ENCODE results near the gene DBN1.

DBN1 gene

DNA sequence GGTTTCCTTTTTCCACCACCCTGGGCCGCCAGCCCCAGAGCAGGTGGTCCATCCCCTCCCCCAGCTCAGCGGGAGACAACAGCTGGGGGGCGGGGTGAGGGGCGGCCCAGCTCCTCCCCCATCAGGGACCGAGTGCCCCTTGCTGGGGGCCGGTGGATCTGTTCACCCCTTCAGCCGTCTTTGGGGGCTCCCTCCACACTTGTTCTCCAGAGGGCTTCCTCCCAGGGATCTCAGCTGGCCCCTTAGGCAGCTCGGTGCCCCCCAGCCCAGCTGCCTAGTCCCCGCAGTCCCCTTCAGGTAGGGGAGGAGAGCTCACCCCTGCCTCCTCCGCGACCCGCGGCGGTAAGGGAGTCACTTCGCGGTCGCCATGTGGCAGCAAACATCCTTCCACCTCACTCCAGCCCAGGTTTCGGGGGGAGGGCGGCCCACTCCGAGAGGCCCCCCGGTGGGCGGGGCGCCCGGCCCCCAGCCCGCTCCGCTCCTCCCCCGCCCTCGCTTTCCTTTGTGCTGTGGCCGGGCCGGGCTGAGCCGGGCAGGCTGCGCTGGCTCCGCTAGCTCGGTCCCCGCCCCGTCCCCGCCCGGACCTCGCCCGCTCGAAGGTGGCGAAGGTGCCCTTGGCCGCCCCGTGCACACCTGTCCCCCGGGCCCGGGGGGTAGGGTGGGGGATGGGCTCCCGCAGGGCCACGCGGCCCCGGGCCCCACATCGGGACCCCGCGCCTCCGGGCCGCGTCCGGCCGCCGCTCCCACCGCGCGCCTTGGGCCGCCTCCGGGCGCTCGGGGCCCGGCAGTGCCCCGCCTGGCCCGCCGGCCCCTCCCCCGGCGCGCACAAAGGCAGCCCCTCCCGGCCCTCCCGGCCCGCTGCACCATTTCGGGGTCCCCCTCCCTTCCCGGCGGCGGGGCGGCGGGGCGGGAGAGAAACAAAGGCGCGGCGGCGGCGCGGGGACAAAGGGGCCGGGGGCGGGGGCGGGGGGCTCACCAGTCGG is 683 bp downstream of the DBN1 start:
- DNase-seq: no peak

DNA sequence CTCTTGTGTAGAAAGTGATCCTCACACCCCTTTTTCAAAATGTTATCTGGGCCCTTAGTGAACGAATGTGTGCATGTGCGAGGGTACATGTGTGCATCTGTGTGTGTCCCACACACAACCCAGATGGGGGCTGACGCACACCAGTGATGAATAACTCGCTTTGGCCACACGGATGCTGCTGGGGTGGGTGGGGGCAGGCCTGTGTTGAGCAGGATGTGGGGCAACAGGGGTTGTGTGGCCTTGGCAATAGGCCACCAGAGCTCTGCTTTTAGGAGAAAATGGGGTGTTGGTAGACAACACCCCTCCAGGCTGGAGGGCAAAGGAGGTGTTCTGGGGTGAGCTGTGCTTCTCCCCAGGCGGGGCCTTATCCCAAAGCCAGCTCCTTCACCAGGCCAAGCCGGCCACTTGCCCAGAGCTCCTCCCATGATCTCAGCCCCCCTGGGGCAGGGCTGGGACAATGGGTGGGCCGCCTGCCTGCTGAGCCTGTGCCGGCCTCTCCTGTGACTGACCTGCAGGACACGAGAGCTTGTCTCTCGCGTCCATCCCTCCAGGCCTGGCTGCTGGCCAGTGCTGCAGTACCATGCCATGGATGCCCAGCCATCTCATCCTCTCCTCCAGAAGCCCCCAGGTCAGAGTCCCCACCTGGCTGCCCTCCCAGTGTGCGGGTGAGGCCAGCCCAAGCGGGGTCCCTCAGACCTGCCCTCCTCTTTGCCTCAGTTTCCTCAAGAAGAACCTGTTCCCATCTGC is 1.7 kb downstream of the DBN1 start:
- DNase-seq: no peak

DNA sequence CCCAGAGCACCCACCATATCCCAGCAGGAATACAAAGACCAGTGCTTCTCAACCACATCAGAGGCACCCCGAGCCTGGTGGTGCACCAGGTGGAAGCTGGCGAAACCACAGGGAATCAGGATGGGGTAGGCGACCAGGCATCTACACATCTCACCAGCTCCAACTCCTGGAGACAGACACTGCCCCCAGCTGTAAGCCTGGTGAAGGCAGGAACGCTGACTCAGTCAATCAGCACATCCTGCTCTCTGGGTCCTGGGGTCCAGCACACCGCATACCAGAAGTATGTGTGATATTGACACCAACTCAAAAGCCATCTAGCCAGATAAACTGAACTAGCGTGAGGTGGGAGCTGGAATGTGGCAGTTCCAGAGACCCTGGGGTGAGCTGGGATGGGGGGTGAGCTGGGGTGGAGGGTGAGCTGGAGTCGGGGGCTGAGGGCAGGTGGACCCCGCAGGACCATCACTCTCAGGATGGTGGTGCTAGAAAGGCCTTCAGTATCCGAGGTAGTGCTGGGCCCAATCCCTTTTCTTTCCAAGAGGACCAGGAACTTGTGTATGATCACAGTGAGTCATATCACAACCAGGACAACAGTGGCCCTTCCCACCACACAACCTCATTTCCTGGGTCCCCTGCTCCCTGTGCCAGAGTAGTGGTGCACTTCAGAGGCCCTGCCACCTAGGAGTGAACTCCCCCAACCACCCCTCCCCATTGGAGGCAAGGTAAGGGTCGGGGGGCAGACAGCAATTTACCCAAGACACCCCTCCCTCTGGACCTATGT is 2.5 kb downstream of the DBN1 start:
- peak; percentile 64 for DNase-seq

DNA sequence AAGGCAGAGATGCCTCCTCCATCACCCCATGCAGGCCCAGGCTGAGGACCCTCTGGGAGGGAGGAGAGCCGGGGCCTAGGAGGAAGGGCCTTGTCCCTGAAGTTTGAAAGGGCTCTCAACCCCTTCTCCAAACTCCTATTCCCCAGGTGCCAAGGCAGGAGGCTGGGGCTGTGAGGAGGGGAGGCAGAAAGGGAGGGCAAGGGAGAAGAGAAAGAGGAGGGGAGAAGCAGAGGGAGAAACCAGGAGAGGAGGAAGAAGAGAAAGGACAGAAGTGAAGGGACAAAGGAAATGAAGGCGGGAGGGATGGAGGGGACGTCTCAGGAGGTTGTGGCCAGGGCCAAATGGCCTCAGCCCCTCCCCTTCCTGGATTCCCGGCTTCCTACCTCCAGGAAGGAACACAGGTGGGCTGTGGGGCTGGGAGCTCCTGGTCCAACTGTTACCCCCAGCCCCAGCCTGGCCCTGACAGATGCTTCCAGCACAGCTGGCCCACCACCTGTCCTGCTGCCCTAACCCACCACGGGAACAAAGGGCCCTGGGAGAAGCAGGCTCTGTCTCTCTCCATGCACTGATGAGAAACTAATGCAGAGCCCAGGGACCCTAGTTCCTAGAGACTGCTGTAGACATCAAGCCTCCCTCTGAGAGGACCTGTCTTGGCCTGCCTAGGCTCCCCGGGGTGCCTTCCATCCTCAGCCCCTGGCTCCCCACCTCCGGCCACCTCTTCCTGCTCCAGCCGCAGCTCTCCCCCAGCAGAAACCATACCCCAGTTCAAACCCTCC is 3.5 kb downstream of the DBN1 start:
- no peak for DNase-seq

DNA sequence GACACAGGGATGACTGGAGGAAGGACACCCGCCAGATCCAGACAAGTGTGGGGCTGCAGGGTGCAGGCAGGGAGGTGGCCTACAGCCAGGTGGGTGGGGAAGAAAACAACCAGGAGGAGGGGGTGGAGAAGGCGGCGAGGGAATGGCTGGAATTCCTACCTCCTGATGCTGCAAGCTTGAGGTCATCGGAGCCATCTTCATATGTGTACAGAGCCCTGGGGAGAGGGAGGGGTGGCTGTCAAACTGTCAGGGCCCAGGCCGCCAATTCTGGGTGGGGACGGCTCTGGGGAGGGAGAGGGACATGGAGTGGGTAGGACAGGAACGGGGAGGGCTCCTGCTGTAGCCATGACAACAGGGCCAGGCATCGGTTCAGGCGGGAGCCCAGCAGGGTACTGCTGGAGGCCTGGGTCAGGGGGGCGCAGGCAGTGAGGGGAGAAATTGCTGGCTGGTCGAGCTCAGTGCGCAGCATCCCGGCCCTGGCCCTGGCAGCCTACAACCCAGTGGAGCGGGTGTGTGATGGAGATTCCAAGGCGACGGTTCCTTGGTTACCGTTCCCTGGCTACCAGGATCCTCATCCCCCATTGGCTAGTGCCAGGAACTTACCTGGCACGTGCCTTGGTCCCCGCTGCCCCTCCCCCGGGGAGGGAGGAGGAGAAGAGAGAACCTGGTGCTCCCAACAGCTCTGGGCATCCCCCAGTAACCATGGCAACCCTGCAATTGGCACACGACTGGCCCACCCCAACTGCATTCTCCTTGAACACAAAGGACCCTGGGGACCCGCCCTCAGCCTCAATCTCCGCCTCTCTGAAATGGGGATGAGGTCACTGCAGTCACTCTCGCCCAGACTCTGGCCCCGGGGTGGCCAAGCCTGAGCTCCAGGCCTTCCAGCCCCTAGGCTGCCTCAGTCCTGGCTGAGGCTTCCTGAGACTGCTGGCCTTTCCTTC is 4.5 kb downstream of the DBN1 start:
- DNase-seq: peak; percentile 70

DNA sequence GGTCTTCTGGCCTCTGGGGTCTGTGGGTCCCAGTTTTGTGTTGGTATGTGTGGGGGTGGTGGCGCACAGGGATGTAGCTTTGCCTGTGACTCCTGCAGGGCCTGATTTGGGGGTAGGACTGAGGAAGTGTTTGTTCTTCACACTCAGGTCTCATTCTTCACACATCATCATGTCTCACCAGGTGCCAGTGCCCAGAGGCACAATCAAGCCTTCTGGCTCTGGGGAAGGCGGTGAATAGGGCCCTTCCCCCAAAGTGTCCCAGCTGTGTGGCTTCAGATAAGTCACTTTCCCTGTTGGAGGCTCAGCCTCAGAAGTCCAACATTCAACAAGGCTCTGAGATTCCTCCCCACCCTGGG is 5.1 kb downstream of the DBN1 start:
- DNase-seq: no peak

DNA sequence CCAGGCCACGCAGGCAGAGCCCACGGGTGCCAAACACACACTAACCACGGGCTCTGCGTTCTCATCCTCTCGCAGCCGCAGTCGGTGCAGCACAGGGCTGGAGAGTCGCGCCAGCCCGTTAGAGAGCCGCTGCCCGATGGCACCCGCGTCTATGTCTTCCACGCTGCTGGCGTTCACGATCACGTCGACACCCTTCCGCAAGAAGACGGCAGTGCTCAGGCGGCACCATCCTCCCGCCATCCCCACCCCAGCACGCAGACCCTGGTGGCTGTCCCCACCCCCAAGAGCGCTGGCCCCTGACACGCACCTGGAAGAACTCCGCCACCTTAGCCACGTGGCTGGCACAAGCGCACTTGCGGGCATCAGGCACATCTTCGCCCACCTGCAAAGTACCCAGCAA is 6.0 kb downstream of the DBN1 start:
- DNase-seq: no peak

DNA sequence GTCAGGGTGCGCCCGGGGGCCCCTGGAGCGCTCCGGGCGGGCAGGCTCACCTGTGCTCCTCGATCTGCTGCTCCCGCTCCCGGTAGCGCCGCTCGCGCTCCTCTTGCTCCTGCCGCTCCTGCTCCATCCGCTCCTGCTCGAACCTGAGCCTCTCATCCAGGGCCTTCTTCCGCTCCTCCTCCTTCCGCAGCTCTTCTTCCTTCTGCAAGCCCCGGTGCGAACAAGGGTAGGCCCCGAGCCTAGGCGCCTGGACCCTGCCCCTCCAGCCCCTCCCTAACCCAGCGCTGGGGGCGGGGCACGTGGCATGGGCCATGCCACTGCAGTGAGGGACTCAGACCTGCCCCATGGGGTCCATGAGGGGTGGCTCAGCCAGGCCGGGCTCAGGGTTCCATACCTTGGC is 6.6 kb downstream of the DBN1 start:
- no peak for DNase-seq

DNA sequence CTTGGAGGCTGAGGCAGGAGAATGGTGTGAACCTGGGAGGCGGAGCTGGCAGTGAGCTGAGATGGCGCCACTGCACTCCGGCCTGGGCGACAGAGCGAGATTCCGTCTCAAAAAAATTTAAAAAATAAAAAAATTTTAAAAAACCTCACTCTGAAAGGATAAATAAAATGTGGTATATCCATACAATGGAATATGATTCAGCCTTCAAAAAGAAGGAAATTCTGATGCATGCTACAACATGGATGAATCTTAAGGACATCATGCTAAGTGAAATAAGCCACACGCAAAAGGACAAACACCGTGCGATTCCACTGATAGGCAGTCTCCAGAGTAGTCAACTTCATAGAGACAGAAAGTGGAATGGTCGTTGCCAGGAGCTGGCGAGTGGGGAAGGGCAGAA is 8.4 kb downstream of the DBN1 start:
- DNase-seq: no peak

DNA sequence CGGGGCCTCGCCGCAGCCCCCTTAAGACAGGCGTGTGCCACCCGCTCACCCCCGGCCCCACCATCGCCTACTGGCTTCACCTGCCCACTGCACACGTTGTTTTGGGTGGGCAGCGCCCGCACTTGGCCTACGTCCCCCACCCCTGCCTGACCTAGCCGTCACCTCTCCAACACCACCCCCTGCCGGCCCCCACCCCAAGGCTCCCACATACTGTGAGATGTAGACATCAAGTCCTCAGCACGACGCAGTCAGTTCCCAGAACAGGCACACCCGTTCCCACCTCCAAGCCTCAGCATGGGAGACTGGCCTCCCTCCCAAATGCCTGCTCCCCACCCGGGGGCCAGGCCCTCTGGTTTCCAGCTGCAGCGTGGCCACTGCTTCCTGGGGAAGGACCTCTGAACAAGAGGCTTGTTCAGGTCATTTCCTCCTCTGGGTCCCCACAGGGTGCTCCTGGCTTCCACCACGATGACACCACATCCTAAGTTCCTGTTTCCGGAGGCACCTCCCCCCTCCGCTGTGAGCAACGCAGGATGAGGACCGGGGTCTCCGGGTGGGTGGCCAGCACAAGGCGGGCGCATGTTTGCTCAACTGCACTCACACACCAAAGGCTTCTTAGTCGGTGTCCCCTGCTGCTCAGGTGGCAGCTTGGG is 11.3 kb downstream of the DBN1 start:
- no peak for DNase-seq

DNA sequence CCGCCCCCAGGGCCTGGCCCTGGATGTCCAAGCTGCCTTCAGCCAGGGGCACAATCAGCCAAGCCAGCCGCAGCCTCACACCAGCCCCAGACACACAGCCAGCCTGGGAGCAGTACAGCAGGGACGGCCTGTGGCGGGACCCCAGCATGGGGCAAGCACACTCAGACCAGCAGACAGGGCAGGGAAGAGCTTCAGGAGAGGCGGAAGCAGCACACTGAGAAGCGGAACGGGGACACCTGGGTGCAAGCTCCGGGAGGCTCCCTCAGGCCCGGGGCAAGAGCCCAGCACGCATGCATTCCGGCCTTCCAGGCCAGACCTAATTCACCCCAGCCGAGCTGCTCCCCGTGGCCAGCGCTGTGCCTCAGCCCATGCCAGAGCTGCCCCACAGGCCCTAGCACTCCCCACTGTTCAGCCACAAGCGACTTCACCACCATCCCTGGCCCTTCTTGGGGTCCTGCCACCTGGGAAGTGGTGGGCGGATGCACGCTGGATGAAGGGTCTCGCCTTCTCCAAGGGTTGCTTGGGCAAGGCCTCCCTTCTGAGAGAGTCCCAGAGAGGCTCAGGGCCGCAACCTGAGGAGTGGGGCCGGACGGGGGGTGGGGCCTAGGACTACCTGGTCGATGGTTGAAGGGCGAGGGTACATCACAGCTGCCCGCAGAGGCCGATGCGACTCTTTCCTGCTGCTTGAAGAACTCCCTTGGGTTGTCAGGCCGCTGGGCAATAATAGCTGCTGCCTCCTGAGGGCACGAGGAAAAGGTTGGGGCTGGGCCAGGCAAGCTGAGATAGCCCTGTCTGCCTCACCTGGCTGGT is 13.4 kb downstream of the DBN1 start:
- no peak for DNase-seq

DNA sequence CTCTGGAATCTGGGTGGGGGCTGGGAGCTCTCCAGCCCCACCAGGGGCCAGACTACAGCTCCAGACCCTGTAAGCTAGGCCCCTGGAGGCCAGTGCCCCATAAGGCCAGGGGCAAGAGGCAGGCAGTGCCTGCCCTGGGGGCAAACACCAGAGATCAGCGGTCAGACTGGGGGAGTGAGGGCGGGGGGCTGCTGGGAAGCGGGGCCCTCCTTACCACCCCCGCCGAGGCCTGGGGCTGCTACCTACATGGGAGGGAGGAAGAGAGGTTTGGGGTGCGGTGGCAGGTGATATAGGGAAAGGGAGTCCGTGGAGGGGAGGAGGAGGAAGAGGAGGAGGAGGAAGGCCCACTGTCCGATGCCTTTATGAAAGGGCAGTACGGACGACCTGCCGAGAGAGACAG is 14.1 kb downstream of the DBN1 start:
- DNase-seq: no peak

DNA sequence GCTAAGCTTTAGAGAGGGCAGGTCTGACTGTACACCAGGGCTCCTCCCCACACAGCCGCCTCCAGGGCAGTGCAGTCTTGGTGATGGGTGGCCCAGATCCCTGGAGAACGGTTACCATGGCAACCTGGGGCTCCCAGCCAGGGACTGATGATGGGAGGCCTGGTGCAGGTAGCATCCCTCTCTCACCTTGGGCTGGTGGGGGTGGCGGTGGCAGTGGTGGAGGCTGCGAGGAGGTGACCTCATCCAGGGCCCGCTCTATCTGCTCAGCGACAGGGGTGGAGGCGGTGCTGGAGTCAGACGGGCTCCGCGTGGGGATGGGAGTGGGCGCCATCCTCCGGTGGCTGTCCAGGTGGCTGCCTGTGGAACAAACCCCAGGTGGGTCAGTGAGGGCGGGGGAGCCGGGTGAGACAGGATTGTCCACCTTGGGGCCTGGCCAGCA is 14.5 kb downstream of the DBN1 start:
- DNase-seq: no peak

DNA sequence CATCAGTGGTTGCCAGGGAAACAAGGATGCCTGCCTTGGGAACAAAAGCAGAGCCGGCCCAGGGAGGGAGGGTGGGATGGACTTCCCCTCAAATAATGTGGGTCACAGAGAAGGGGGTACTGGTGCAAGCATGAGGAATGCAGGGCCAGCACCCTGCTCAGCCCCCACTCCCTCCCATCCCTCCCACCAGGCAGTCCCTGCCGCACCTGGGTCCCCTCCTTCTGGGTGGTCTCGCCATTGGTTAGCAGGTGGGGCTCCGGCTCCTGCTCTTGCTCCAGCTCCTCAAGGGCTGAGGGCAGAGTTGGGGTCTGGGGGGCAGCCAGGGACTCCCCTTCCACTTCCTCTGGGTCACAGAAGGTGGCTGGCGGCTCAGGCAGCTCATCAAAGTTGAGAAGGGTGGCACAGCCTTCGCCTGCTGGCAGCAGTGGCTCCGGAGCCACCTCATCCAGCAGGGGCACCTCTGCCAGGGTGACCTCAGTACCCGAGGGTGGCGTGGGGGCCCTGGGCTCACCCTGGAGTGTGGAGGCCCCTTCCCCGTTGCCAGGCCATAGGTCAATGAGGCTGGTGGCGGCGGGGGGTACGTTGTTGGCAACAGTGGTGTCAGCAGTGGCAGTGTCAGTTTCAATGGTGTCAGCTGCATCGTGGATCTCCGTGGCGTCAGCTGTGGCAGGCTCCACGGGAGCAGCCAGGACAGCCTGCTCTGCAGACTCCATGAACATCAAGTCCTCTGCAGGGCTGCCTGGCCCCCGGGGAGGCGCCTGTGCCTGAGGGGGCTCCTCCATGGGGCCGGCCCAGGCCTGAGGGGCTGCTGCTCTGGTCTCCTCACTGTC is 15.4 kb downstream of the DBN1 start:
- no peak for DNase-seq

DNA sequence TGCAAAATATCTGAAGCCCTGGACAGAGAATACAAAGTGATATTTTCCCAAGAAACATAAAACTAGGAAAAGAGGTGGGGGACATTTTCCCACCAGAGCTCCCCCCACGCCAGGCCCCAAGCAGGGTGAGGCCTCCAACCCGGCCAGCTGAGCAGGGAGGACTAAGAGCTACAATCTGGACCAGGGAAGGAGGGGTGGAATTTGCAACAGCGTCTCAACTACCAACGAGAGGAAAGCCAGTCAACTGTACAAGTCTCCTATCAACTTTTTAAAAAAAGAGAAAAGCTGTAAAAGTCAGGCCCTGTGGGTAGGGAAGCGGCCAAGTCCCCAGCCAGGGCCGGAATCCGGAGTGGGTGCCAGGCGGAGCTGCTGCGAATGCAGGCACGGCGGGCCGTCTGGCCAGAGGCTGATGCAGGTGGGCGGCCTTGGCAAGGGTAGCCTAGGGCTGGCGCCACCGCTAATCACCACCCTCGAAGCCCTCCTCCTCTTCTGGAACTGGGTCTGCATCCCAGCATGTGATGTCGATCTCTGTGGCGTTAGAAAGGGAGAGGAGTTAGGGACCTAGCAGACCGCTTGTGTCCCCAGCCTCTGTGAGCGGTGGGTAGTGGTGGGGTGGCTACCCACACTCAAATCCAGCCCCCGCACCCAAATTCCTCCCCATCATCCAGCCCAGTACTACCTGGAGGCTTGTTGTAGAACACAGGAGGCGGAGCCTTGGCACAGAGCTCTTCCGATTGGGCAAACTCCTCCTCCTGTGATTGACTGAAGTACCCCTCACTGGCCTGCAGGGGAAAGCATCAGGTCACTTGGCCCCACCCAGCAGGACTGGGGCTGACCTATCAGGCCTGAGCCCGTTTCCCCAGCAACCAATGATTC is 16.2 kb downstream of the DBN1 start:
- peak; percentile 95 for DNase-seq

DNA sequence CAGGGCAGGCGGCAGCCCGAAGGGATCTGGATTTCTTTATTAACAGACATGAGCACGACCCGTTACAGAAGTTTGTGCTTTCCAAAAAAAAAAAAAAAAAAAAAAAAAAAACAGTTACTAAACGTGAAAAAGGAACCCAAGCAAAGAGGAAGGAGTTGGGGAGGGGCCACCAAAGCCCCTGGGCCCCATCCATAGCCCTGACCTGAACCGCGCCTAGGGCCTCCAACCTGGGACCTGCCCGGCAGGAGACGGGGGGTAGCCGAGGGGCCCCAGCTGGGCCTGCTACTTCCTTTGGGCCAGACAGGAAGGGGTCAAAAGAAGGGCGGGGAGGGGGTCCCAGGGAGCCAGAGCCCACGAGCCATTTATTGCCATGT is 16.9 kb downstream of the DBN1 start:
- DNase-seq: no peak

DNA sequence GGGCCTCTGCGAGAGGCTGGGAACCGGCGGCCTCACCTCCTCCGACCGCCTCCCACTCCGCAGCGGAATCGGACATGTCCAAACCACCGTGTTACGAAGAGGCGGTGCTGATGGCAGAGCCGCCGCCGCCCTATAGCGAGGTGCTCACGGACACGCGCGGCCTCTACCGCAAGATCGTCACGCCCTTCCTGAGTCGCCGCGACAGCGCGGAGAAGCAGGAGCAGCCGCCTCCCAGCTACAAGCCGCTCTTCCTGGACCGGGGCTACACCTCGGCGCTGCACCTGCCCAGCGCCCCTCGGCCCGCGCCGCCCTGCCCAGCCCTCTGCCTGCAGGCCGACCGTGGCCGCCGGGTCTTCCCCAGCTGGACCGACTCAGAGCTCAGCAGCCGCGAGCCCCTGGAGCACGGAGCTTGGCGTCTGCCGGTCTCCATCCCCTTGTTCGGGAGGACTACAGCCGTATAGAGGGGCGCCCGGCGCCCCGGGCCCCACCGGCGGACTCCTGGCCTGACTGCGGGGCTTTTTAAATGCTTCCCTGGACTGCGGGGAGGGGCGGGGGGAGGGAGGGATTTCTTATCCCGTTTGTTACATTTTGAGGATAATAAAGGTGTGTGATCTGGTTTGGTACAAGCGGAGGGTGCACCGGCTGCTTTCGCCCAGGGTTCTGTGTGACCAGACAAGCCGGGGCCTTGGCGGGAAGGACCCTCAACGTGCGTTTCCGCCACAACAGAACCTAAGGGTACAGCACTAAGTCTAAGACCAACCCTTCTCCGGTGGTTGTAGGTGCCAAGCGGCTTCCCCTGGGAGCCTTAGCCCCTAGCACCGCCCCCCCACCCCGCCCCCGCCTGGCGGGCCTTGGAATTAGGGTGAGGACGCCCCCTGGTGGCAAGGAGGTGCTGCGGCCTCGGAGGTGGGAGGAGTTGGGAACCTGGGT is 17.5 kb downstream of the DBN1 start:
- peak; percentile 83 for DNase-seq
